Brain microvascular endothelial cell (primary cell): ENCODE measurements around the gene CORO7.

Experiments used
- DNase-seq: peaks from one replicate; pipeline ENCODE4 v3.0.0-alpha.2; 2020
- H3K27ac ChIP-seq: fragments of 250-450 bp; sonication (Bioruptor Pico); 2 replicates; pipeline ENCODE4 v1.5.1; 2020; ENCODE audit warnings: mild to moderate bottlenecking, moderate library complexity
- H3K27me3 ChIP-seq: fragments of 250-450 bp; sonication (Bioruptor Pico); replicated peaks from 2 replicates; pipeline ENCODE4 v1.5.1; 2020; ENCODE audit warnings: mild to moderate bottlenecking
- H3K36me3 ChIP-seq: fragments of 250-450 bp; sonication (Bioruptor Pico); replicated peaks from 2 replicates; pipeline ENCODE4 v1.5.1; 2020; ENCODE audit warnings: mild to moderate bottlenecking
- H3K4me3 ChIP-seq: 2 replicates; pipeline ENCODE4 v1.5.1; 2011; ENCODE audit warnings: low read depth, mild to moderate bottlenecking, control low read depth, low read length, moderate library complexity
- in situ Hi-C: cut with HindIII; loops from 2 replicates; pipeline ENCODE4 v1.10.0; 2017; ENCODE audit warnings: low sequenced_read_pairs, low pct_ligation_motif_present
- TF ChIP-seq, protein P1 (sequence below): IDR thresholded peaks from 2 replicates; pipeline ENCODE4 v1.5.1; 2011; ENCODE audit warnings: low read depth, mild to moderate bottlenecking, moderate library complexity, low read length, control low read depth, inconsistent platforms; ENCODE audit errors: missing control alignments

CORO7 gene

GRCh38 chr16:4332623-4333307, 83.6 kb downstream of the CORO7 start:
- H3K27me3 ChIP-seq = no peaks in the 10 kb centered on the region
- TF ChIP-seq, protein P1, sequence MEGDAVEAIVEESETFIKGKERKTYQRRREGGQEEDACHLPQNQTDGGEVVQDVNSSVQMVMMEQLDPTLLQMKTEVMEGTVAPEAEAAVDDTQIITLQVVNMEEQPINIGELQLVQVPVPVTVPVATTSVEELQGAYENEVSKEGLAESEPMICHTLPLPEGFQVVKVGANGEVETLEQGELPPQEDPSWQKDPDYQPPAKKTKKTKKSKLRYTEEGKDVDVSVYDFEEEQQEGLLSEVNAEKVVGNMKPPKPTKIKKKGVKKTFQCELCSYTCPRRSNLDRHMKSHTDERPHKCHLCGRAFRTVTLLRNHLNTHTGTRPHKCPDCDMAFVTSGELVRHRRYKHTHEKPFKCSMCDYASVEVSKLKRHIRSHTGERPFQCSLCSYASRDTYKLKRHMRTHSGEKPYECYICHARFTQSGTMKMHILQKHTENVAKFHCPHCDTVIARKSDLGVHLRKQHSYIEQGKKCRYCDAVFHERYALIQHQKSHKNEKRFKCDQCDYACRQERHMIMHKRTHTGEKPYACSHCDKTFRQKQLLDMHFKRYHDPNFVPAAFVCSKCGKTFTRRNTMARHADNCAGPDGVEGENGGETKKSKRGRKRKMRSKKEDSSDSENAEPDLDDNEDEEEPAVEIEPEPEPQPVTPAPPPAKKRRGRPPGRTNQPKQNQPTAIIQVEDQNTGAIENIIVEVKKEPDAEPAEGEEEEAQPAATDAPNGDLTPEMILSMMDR = no peak
- no peak overlapping the region for H3K4me3 ChIP-seq
- no peak for DNase-seq
- no peak overlapping the region for H3K27ac ChIP-seq
- in situ Hi-C loops = no loop called here
- H3K36me3 ChIP-seq = peaks cover 14% of the 10 kb centered on the region

DNA sequence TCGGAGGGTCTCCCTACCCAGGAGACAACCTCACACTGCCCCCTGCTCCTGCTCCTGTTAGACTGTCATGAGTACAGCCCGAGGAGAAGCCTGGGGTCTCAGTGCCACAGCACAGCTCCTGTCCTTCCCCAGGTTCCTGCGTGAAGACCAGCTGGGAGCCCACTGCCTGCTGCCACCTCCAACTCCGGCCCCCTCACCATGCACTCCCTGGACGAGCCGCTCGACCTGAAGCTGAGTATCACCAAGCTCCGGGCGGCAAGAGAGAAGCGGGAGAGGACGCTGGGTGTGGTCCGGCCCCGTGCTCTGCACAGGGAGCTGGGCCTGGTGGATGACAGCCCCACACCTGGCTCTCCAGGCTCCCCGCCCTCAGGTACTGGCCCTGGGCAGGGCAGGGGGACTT, 84.3 kb downstream of the CORO7 start:
- no peak for DNase-seq
- no peaks in the 10 kb centered on the region for H3K27me3 ChIP-seq
- in situ Hi-C loops = no loop called here
- peaks cover 9% of the 10 kb centered on the region for H3K36me3 ChIP-seq
- no peak overlapping the region for H3K4me3 ChIP-seq
- no peak overlapping the region for H3K27ac ChIP-seq
- TF ChIP-seq, protein P1 = no peak

DNA sequence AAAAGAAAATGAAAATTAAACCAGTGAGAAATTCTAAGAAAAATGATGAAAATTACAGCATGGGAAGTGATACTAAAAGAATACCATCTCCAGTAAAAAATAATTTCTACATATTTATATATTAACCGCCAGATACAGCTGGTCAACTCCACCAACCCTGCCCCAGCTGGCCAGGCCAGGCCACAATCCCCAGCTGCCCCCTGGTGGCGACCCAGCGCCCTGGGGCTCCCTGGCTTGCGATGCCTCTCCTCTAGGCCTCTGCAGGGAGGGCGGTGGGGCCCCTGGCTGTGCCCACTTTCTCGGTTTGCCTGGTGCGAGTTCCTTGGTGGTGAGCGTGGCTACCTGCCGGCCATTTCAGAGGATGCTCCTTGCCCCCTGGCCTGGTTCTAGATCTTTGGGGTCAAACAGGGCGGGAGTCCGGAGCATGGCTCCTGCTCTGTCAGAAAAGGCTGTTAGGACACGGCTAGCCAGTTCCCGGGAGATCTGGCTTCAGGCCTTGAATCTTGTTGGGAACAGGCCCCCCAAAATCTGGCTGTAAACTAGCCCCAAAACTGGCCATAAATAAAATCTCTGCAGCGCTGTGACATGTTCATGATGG, 86.0 kb downstream of the CORO7 start:
- H3K36me3 ChIP-seq = peaks cover 8% of the 10 kb centered on the region
- TF ChIP-seq, protein P1 = peak; percentile 99

DNA sequence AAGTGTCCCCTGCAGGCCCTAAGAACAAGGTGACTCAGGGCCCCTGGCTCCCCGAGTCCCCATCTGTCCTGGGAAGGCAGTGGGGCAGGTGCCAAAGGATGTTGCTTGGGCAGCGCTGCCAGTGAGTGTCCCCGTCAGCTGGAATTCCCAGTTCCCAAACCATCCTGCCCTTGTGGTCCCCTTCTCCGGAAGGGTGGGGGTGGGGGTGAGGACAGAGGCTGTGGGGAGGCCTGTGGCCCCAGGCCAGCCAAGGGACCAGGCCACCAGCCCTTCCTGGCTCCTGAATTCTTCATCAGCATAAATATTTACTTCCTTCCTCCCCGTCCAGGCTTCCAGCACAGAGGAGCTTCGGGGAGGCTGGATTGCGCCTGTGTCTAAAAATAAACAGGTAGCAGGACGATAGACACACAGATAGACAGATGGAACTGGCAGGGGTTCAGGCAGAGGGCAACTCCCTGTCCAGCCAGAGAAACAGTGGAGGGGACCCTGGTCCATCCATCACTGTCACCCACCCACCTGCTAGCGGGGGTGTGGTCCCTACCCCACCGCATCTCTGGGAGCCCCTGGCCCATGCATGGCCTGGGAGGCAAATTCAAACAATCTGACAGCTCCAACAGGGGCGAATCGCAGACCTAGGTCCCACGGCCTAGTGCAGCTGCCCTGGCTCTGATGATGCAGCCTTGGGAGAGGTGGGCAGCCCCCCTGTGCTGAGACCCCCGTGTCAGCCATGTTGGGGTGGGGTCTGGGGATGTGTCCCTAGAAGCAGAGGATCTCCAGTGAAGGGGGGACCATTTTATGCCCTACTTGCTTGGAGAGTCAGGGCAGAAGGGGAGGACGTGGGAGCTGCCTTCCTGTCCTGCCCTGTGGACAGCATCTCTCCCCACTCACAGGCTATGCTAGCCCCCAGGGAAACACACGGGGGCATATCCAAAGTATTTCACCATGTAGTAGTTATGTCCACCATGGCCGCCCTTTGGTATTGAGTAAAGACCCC, 87.3 kb downstream of the CORO7 start:
- no peaks in the 10 kb centered on the region for H3K36me3 ChIP-seq
- no peak overlapping the region for H3K4me3 ChIP-seq
- DNase-seq = no peak
- H3K27ac ChIP-seq = no peak overlapping the region
- in situ Hi-C loops = no loop called here
- no peaks in the 10 kb centered on the region for H3K27me3 ChIP-seq
- TF ChIP-seq, protein P1 = no peak

More for the DNA sequence above, 86.0 kb downstream of the CORO7 start:
- Histone ChIP-seq H3K27me3 (no peaks in the 10 kb centered on the region), H3K27ac (no peak overlapping the region), H3K4me3 (no peak overlapping the region)
- in situ Hi-C loops = no loop called here
- DNase-seq = no peak

- H3K27ac ChIP-seq = no peak overlapping the region
- no peaks in the 10 kb centered on the region for H3K36me3 ChIP-seq
- in situ Hi-C loops = no loop called here
- TF ChIP-seq, protein P1 = peak; percentile 85
- no peaks in the 10 kb centered on the region for H3K27me3 ChIP-seq
- no peak for DNase-seq
- H3K4me3 ChIP-seq = peak overlapping the region; percentile 56
Observed at GRCh38 chr16:4328046-4328781, 88.2 kb downstream of the CORO7 start.
